Spleen (tissue), 7 donors: ENCODE results near the gene CLCN3.

Experiments
- POLR2AphosphoS5 ChIP-seq, 3 donors: sonication (generic); formaldehyde crosslinking; IDR thresholded peaks; one replicate each; pipeline ENCODE4 v1.5.1; 2017; ENCODE audit warnings: antibody characterized with exemption in 3 of 3
- TF ChIP-seq, protein P1 (sequence below), 11 experiments: fragments of 200-600 bp in 7 of 11; fragments of 450-650 bp in 4 of 11; sonication (generic) in 4 of 11; IDR thresholded peaks in 8 of 11; conservative IDR thresholded peaks in 3 of 11; 1 replicate in 7 of 11; 2 replicates in 4 of 11; pipeline versions ENCODE4 v1.4.0 to v1.8.0; 2016 to 2021; ENCODE audit warnings: antibody characterized with exemption in 11 of 11, inconsistent platforms in 4 of 11, mild to moderate bottlenecking in 1 of 11
- donor health status: DM: no; HTN: no; CAD: no; lungs with moderate emphysema.
- donor health status: DM: no; HTN: no; CAD: no.
- donor health status: DM: no; HTN: no; CAD: no.

DNA sequence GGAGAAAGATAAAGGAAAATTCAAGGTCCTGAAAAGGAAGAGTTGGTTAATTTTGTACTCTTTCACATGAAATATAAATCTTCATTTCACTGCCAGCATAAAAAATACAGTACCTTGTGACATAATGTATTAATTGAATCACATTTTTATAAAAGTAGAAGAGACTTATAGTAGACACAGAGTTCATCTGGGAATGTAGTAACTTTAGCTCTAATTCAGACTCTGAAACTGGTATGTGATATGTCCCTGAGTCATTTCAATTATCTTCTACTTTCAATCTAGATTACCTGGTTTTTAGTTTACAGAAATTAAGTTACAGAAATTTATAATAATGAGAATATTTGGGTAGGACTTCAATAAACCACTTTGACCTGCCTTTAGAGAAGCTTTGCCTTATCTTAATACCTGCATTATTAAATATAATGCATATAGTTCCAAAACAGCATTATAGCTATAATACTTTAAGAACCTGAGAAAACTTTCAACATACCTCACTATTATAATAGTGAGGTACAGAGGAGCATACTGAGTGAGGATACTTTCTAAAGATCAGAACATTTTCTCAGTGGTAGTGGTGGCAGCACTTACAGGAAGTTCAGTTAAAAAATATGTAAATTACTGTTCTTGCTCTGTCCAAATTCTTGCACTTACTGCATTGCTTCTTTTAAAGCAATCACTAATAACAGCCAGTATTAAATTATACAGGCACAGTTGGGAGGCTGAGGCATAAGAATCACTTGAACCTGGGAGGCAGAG, 19.2 kb upstream of the CLCN3 start:
- TF ChIP-seq POLR2AphosphoS5 (IDR thresholded peaks at IDR 0.05): no peak
- TF ChIP-seq, protein P1, sequence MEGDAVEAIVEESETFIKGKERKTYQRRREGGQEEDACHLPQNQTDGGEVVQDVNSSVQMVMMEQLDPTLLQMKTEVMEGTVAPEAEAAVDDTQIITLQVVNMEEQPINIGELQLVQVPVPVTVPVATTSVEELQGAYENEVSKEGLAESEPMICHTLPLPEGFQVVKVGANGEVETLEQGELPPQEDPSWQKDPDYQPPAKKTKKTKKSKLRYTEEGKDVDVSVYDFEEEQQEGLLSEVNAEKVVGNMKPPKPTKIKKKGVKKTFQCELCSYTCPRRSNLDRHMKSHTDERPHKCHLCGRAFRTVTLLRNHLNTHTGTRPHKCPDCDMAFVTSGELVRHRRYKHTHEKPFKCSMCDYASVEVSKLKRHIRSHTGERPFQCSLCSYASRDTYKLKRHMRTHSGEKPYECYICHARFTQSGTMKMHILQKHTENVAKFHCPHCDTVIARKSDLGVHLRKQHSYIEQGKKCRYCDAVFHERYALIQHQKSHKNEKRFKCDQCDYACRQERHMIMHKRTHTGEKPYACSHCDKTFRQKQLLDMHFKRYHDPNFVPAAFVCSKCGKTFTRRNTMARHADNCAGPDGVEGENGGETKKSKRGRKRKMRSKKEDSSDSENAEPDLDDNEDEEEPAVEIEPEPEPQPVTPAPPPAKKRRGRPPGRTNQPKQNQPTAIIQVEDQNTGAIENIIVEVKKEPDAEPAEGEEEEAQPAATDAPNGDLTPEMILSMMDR (IDR thresholded peaks at IDR 0.05 in 8 of 11, conservative IDR thresholded peaks at IDR 0.05 in 3 of 11): no peak
